Measurements from ENCODE around the gene PLXNA4.

- TF ChIP-seq TEAD4 (IDR thresholded peaks at IDR 0.05; ENCODE audit: low read length) (no peak), TEAD4 (CRISPR knock-in tag; IDR thresholded peaks at IDR 0.05; ENCODE audit: borderline replicate concordance) (no peak), NUFIP1 (IDR thresholded peaks at IDR 0.05; ENCODE audit: partially characterized antibody) (no peak), CEBPZ (IDR thresholded peaks at IDR 0.05; ENCODE audit: borderline replicate concordance, low read depth, low read length) (no peak), ZFX (CRISPR knock-in tag; IDR thresholded peaks at IDR 0.05) (no peak), PRPF4 (IDR thresholded peaks at IDR 0.05; ENCODE audit: insufficient read depth, low read depth, low read length, poor library complexity, severe bottlenecking) (no peak), KLF13 (tag; IDR thresholded peaks at IDR 0.05; ENCODE audit: borderline replicate concordance, low read depth) (no peak), MBD1 (CRISPR knock-in tag; IDR thresholded peaks at IDR 0.05) (no peak), SIN3A (IDR thresholded peaks at IDR 0.05; ENCODE audit: borderline replicate concordance in 2 of 2, control insufficient read depth in 1 of 2, low read depth in 2 of 2, low read length in 2 of 2) (no peak)
- TF ChIP-seq, protein P1, sequence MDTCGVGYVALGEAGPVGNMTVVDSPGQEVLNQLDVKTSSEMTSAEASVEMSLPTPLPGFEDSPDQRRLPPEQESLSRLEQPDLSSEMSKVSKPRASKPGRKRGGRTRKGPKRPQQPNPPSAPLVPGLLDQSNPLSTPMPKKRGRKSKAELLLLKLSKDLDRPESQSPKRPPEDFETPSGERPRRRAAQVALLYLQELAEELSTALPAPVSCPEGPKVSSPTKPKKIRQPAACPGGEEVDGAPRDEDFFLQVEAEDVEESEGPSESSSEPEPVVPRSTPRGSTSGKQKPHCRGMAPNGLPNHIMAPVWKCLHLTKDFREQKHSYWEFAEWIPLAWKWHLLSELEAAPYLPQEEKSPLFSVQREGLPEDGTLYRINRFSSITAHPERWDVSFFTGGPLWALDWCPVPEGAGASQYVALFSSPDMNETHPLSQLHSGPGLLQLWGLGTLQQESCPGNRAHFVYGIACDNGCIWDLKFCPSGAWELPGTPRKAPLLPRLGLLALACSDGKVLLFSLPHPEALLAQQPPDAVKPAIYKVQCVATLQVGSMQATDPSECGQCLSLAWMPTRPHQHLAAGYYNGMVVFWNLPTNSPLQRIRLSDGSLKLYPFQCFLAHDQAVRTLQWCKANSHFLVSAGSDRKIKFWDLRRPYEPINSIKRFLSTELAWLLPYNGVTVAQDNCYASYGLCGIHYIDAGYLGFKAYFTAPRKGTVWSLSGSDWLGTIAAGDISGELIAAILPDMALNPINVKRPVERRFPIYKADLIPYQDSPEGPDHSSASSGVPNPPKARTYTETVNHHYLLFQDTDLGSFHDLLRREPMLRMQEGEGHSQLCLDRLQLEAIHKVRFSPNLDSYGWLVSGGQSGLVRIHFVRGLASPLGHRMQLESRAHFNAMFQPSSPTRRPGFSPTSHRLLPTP (IDR thresholded peaks at IDR 0.05; ENCODE audit: borderline replicate concordance, extremely low read depth, insufficient read length), result no peak
- TF ChIP-seq, protein P2, sequence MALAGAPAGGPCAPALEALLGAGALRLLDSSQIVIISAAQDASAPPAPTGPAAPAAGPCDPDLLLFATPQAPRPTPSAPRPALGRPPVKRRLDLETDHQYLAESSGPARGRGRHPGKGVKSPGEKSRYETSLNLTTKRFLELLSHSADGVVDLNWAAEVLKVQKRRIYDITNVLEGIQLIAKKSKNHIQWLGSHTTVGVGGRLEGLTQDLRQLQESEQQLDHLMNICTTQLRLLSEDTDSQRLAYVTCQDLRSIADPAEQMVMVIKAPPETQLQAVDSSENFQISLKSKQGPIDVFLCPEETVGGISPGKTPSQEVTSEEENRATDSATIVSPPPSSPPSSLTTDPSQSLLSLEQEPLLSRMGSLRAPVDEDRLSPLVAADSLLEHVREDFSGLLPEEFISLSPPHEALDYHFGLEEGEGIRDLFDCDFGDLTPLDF (CRISPR knock-in tag; IDR thresholded peaks at IDR 0.05), result no peak
- TF ChIP-seq, protein P3, sequence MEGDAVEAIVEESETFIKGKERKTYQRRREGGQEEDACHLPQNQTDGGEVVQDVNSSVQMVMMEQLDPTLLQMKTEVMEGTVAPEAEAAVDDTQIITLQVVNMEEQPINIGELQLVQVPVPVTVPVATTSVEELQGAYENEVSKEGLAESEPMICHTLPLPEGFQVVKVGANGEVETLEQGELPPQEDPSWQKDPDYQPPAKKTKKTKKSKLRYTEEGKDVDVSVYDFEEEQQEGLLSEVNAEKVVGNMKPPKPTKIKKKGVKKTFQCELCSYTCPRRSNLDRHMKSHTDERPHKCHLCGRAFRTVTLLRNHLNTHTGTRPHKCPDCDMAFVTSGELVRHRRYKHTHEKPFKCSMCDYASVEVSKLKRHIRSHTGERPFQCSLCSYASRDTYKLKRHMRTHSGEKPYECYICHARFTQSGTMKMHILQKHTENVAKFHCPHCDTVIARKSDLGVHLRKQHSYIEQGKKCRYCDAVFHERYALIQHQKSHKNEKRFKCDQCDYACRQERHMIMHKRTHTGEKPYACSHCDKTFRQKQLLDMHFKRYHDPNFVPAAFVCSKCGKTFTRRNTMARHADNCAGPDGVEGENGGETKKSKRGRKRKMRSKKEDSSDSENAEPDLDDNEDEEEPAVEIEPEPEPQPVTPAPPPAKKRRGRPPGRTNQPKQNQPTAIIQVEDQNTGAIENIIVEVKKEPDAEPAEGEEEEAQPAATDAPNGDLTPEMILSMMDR (IDR thresholded peaks at IDR 0.05 in 2 of 3, conservative IDR thresholded peaks at IDR 0.05 in 1 of 3; ENCODE audit: insufficient read depth in 2 of 3, low read depth in 1 of 3, low read length in 3 of 3), result no peak
Measured at GRCh38 chr7:132485136-132485535, 91.1 kb downstream of the PLXNA4 start.
